BE2C (cell line): ENCODE measurements around the gene NRF1.
"Not testable (repeated sequence)": the region's sequence is repeated elsewhere in the genome, so short reads cannot be mapped to it uniquely, and the experiment has no call there.

Experiments
- DNase-seq: peaks from one replicate; pipeline ENCODE4 v3.0.0-alpha.2; 2020
- H3K27me3 ChIP-seq: fragments of 250-450 bp; sonication (Bioruptor Pico); 2 replicates; pipeline ENCODE4 v1.5.1; 2020; ENCODE audit warnings: mild to moderate bottlenecking
- H3K36me3 ChIP-seq: fragments of 250-450 bp; sonication (Bioruptor Pico); 2 replicates; pipeline ENCODE4 v1.5.1; 2020; ENCODE audit warnings: mild to moderate bottlenecking
- H3K4me1 ChIP-seq: fragments of 250-450 bp; sonication (Bioruptor Pico); 2 replicates; pipeline ENCODE4 v1.5.1; 2020
- H3K4me3 ChIP-seq: 2 replicates; pipeline ENCODE4 v1.5.1; 2011; ENCODE audit warnings: low read depth, low read length
- H3K9me3 ChIP-seq: fragments of 250-450 bp; sonication (Bioruptor Pico); 2 replicates; pipeline ENCODE4 v1.5.1; 2020
- CTCF ChIP-seq: IDR thresholded peaks from 2 replicates; pipeline ENCODE4 v1.5.1; 2012; ENCODE audit warnings: mild to moderate bottlenecking, low read depth, low read length

Gene NRF1

DNA sequence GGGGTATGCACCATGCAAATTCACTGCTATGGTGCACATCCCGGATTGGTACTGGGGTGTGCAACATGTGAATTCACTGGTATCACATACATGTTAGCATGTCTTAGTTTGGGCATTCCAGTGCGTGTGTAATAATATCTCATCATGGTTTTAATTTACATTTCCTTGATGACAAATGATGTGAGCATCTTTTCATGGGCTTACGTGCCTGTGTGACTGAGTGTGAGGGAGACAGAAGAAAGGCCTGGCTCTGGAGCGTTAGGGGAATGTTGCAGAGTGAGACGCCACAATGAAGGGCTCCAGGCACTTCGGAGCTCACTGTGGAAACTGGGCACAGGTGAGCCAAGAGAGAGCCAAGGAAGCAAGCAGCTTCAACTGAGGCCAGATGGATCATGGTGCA lies 178.6 kb downstream of the NRF1 start:
- TF ChIP-seq CTCF = no peak
- DNase-seq = no peak
- Histone ChIP-seq H3K27me3 (peaks cover 17% of the 10 kb centered on the region), H3K4me1 (no peaks in the 10 kb centered on the region), H3K4me3 (no peak overlapping the region), H3K36me3 (no peaks in the 10 kb centered on the region), H3K9me3 (no peaks in the 10 kb centered on the region)

GRCh38 chr7:129792721-129793120 lies 181.2 kb downstream of the NRF1 start:
- TF ChIP-seq CTCF = no peak
- DNase-seq = no peak
- Histone ChIP-seq H3K9me3 (no peaks in the 10 kb centered on the region), H3K27me3 (no peaks in the 10 kb centered on the region), H3K4me3 (no peak overlapping the region), H3K36me3 (no peaks in the 10 kb centered on the region), H3K4me1 (no peaks in the 10 kb centered on the region)

DNA sequence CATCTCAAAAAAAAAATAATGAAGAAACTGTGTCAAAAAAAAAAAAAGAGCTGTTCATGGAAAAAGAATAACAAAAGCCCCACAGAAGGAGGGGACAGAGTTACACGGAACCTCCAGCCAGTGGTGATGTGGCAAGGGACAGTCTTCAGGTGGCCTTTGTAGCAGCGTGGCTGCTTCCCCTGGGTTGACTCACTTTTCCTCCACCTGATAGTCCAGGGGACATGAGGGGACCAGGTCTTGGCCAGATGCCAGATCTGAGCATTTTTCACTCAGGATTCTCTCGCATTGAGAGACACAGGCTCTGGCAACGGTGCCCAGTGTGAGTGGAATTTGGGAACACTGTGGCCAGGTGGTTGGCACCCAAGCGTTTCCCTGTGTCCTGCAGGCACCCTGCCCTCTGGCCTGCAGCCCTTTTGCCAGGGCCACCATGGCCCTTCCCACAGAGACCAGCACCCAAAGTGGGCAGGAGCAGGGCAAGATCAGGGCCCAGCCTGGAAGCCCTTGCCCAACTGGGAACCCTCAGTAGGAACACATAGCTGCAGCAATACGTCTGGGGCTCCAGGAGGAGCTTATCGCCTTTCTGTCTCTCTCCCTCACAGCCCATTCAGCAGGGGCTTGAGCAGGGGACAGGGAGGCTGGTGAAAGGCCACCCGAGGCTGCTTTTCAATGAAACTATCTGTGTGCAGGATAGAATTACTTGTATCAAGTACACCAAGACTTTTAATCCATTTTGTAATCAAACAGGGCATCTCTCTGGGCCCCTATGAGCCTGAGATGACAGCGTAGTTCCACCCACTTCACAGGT lies 182.2 kb downstream of the NRF1 start:
- no peak for DNase-seq
- Histone ChIP-seq H3K27me3 (no peaks in the 10 kb centered on the region), H3K9me3 (no peaks in the 10 kb centered on the region), H3K4me1 (no peaks in the 10 kb centered on the region), H3K36me3 (no peaks in the 10 kb centered on the region), H3K4me3 (no peak overlapping the region)
- TF ChIP-seq CTCF = no peak

DNA sequence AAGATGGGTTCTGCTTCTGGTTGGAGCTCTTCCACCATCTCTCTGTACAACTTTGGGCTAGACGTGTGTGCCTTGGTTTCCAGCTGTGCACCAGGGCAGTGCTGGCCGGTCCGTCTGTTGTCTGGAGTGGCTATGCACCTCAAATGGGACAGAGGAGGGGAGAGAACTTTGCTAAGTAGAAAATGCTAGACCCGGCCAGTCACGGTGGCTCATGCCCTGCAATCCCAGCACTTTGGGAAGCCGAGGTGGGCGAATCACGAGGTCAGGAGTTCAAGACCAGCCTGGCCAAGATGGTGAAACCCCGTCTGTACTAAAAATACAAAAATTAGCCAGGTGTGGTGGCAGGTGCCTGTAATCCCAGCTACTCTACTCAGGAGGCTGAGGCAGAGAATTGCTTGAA lies 182.9 kb downstream of the NRF1 start:
- not testable (repeated sequence) for H3K27me3 ChIP-seq, H3K9me3 ChIP-seq, H3K4me3 ChIP-seq, DNase-seq, H3K4me1 ChIP-seq, H3K36me3 ChIP-seq

DNA sequence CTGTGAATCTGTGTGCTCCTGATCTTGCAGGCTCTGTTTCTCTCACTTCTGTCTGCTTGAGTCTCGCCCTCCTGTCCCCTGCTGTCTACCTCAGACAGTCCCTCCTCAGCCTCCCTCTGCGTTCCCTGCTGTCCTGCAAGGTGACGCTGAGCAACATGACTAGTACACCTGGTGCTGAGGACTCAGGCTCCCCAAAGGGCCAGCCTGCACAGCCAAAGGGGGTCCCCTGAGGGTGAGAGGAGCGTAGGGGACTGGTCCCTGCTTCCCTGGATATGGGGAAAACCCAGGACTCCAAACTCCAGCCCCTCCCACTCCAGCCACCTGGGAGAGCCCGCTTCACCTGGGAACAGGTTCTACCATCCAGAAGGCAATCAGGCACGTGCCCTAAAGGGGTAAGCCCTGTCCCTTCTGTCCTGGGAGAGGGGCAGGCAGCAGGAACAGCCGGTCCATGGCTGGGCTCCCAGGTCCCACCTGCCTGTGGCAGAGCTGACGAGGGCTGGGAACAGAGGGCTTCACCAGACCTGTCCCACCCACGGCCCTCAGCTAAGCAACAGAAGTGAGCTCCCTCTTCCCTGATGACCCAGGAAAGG lies 184.8 kb downstream of the NRF1 start:
- TF ChIP-seq CTCF = no peak
- Histone ChIP-seq H3K9me3 (no peaks in the 10 kb centered on the region), H3K4me1 (no peaks in the 10 kb centered on the region), H3K27me3 (no peaks in the 10 kb centered on the region), H3K36me3 (no peaks in the 10 kb centered on the region), H3K4me3 (no peak overlapping the region)
- no peak for DNase-seq

- no peaks in the 10 kb centered on the region for H3K9me3 ChIP-seq
- DNase-seq = no peak
- H3K36me3 ChIP-seq = no peaks in the 10 kb centered on the region
- no peak for TF ChIP-seq CTCF
- no peaks in the 10 kb centered on the region for H3K4me1 ChIP-seq
- no peaks in the 10 kb centered on the region for H3K27me3 ChIP-seq
- H3K4me3 ChIP-seq = no peak overlapping the region
These were observed 185.8 kb downstream of the NRF1 start for GRCh38 chr7:129797214-129797789.
